Glutamatergic neuron (in vitro differentiated cells): ENCODE results near the gene ATG5. TPM values are rescaled to one million over a fixed set of nuclear protein-coding genes. Genes with fewer than 3 reads are reported as not detected.

ENCODE experiments used
- DNase-seq: peaks from one replicate; pipeline ENCODE4 v3.0.0; 2022
- H3K27ac Mint-ChIP-seq: one replicate; pipeline ENCODE4 v1.8.0; 2020; ENCODE audit warnings: mild to moderate bottlenecking, mixed read lengths, inconsistent platforms; ENCODE audit not compliant: unreplicated experiment
- H3K27me3 Mint-ChIP-seq: one replicate; pipeline ENCODE4 v1.8.0; 2020; ENCODE audit warnings: mild to moderate bottlenecking, moderate library complexity, mixed read lengths, inconsistent platforms; ENCODE audit not compliant: unreplicated experiment
- H3K36me3 Mint-ChIP-seq: one replicate; pipeline ENCODE4 v1.8.0; 2020; ENCODE audit warnings: mild to moderate bottlenecking, mixed read lengths, inconsistent platforms; ENCODE audit not compliant: unreplicated experiment
- H3K4me1 Mint-ChIP-seq: one replicate; pipeline ENCODE4 v1.8.0; 2020; ENCODE audit warnings: mild to moderate bottlenecking, low read depth, mixed read lengths, inconsistent platforms; ENCODE audit not compliant: unreplicated experiment
- H3K4me3 Mint-ChIP-seq: one replicate; pipeline ENCODE4 v1.8.0; 2020; ENCODE audit warnings: mild to moderate bottlenecking, mixed read lengths, inconsistent platforms; ENCODE audit not compliant: unreplicated experiment
- H3K9me3 Mint-ChIP-seq: one replicate; pipeline ENCODE4 v1.8.0; 2020; ENCODE audit warnings: mild to moderate bottlenecking, moderate library complexity, mixed read lengths, inconsistent platforms; ENCODE audit not compliant: unreplicated experiment
- total RNA-seq: library from RNA; stranded (reverse); fragmentation: NEBNext Ultra II Directional; extraction: Animal tissue kit (Norgen Biotek cat#: 25700); gene quantifications from one replicate; pipeline ENCODE4 v1.2.1, GENCODE V29; 2021; ENCODE audit not compliant: unreplicated experiment
- TF ChIP-seq, protein P1 (sequence below): fragments of 200-600 bp; sonication (generic); IDR thresholded peaks from one replicate; pipeline ENCODE4 v1.5.0; 2021; ENCODE audit not compliant: partially characterized antibody, unreplicated experiment

Gene ATG5
- total RNA-seq, 1 donor from 2014 or later, result 24.8 TPM

DNA sequence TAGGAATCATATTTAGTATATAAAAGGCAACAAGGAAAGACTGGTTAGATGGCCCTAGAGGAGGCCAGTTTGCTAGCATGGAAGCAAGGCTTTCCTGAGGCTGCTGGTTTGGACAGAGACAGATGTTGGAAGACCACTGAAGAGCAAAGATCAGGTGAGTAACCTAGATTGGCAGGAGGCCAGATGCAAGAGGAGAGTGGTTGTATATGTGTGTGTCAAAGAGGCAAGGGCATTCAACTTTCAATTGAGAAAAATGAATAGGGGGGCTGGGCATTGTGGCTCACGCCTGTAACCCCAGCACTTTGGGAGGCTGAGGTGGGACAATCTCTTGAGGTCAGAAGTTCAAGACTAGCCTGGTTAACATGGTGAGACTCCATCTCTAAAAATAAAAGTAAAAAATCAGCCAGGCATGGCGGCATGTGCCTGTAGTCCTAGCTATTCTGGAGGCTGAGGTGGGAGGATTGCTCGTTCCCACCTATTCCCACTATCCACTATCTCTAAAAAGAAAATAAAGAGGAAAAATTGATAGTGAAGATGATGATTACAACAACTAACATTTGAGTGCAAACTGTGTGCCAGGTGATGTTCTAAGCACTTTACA is 159.6 kb downstream of the ATG5 start:
- DNase-seq, result no peak
- H3K9me3 Mint-ChIP-seq, result peaks cover 3% of the 10 kb centered on the region
- no peaks in the 10 kb centered on the region for H3K27me3 Mint-ChIP-seq
- TF ChIP-seq, protein P1, sequence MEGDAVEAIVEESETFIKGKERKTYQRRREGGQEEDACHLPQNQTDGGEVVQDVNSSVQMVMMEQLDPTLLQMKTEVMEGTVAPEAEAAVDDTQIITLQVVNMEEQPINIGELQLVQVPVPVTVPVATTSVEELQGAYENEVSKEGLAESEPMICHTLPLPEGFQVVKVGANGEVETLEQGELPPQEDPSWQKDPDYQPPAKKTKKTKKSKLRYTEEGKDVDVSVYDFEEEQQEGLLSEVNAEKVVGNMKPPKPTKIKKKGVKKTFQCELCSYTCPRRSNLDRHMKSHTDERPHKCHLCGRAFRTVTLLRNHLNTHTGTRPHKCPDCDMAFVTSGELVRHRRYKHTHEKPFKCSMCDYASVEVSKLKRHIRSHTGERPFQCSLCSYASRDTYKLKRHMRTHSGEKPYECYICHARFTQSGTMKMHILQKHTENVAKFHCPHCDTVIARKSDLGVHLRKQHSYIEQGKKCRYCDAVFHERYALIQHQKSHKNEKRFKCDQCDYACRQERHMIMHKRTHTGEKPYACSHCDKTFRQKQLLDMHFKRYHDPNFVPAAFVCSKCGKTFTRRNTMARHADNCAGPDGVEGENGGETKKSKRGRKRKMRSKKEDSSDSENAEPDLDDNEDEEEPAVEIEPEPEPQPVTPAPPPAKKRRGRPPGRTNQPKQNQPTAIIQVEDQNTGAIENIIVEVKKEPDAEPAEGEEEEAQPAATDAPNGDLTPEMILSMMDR, result no peak
- no peak overlapping the region for H3K4me3 Mint-ChIP-seq
- H3K27ac Mint-ChIP-seq, result no peak overlapping the region
- H3K36me3 Mint-ChIP-seq, result no peaks in the 10 kb centered on the region
- H3K4me1 Mint-ChIP-seq, result peaks cover 2% of the 10 kb centered on the region

DNA sequence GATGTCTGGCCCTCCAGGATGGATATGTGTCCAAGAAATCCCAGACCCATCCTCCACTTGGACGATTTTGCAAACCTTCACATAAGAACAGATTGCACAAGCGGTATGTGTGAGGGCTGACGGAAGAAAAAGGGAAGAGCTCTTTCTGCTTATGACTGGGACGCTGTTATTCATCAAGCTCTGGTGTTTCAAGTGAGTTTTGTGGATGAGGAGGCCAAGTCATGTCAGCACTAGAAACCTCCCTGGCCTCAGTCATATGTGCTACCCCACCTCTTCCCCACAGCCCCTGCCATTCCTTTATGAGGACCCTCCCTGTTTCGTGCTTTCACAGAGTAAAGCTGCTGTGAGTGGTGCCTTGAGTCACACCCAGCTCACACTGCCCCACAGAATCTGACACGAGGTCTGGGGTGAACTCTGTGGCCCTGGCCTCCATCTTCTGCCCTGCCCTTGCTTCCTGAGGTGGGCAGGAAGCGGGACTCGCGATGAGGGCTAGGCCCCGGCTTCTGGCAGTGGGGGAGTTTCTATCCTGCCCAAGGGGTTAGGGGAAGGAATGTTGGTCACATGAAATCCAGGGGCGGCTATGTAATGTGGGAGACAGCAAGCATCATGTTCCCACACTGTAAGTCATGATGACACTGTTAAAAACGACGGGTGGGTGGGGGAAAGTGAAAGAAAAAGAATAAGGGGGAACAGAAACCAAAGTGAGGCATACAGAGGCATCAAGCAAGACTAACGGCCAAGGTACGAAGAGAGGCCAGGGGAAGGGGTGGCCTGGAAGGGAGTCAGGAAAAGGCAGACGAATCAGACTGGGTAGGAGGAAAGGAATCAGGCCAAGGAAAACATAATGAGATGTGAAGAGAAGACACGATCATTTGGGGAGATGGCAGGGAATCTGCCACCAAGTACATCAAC is 161.3 kb downstream of the ATG5 start:
- no peak overlapping the region for H3K4me3 Mint-ChIP-seq
- peaks cover 2% of the 10 kb centered on the region for H3K4me1 Mint-ChIP-seq
- no peaks in the 10 kb centered on the region for H3K36me3 Mint-ChIP-seq
- TF ChIP-seq, protein P1, result no peak
- H3K27me3 Mint-ChIP-seq, result no peaks in the 10 kb centered on the region
- DNase-seq, result no peak
- no peaks in the 10 kb centered on the region for H3K9me3 Mint-ChIP-seq
- no peak overlapping the region for H3K27ac Mint-ChIP-seq

DNA sequence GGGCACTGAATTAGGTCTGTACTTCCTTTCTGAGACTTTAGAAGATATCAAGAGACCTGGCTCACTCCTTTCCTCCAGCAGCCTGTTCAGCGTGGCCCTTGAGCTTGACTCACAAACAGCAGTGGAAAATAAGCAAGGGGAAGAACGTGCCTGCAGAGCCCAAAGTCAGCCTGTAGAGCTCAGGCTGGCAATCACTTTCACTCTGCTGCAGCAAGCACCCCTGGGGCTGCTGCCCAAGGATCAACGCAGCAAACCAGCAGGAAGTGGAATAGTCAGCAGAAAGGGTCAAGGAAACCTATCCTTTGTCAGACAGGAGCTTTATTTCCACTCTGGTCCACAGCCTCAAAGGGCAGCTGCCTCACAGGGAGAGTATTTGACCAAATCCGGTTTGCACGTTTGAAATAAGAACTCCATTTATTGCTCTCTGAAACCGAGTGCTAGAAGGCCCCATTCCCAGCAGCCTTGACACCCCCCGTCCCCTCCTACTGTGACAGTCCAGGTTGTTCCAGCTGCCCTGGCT is 162.1 kb downstream of the ATG5 start:
- H3K4me3 Mint-ChIP-seq, result no peak overlapping the region
- no peaks in the 10 kb centered on the region for H3K27me3 Mint-ChIP-seq
- no peak for DNase-seq
- TF ChIP-seq, protein P1, result no peak
- H3K36me3 Mint-ChIP-seq, result no peaks in the 10 kb centered on the region
- H3K27ac Mint-ChIP-seq, result no peak overlapping the region
- H3K9me3 Mint-ChIP-seq, result no peaks in the 10 kb centered on the region
- H3K4me1 Mint-ChIP-seq, result peaks cover 2% of the 10 kb centered on the region

DNA sequence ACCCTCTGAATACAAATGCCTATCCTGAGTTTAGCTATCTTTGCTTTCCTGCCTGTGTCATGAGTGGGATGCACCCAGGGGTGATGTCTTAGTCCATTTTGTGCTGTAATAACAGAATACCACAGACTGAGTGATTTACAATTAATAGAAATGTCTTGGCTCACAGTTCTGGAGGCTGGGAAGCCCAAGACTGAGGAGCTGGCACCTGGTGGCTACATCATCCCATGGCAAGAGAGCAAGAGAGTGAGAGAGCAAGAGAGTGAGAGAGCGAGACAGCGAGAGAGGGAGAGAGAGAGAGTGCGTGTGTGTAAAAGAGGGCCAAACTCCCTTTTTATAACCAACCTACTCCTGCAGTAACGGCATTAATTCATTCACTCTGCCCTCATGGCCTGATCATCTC is 162.6 kb downstream of the ATG5 start:
- TF ChIP-seq, protein P1, result no peak

DNA sequence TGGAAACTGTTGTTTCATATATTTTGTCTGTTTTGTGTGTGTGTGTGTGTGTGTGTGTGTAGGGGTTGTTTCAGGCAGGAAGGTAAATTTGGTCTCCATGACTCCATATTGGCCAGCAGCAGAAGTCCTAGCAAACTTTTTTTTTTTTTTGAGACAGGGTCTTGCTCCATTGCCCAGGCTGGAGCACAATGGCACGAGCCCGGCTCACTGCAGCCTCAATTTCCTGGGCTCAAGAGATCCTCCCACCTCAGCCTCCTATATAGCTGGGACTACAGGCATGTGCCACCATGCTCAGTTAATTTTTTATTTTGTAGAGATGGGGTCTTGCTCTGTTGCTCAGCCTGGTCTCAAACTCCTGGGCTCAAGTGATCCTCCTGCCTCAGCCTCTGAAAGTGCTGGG is 163.7 kb downstream of the ATG5 start:
- H3K27ac Mint-ChIP-seq, result no peak overlapping the region
- peaks cover 2% of the 10 kb centered on the region for H3K27me3 Mint-ChIP-seq
- H3K9me3 Mint-ChIP-seq, result no peaks in the 10 kb centered on the region
- TF ChIP-seq, protein P1, result no peak
- H3K4me3 Mint-ChIP-seq, result no peak overlapping the region
- no peaks in the 10 kb centered on the region for H3K36me3 Mint-ChIP-seq
- peaks cover 5% of the 10 kb centered on the region for H3K4me1 Mint-ChIP-seq
- DNase-seq, result no peak

More for the DNA sequence above, 162.6 kb downstream of the ATG5 start:
- Mint-ChIP-seq H3K27ac (no peak overlapping the region), H3K36me3 (no peaks in the 10 kb centered on the region), H3K9me3 (no peaks in the 10 kb centered on the region), H3K4me1 (peaks cover 2% of the 10 kb centered on the region), H3K27me3 (no peaks in the 10 kb centered on the region), H3K4me3 (no peak overlapping the region)
- DNase-seq, result no peak
